ENCODE data around the gene TAC3.
"Not testable (repeated sequence)": the region's sequence is repeated elsewhere in the genome, so short reads cannot be mapped to it uniquely, and the experiment has no call there.

The TAC3 gene
- total RNA-seq, result 0 reads per million in 3 donors

DNA sequence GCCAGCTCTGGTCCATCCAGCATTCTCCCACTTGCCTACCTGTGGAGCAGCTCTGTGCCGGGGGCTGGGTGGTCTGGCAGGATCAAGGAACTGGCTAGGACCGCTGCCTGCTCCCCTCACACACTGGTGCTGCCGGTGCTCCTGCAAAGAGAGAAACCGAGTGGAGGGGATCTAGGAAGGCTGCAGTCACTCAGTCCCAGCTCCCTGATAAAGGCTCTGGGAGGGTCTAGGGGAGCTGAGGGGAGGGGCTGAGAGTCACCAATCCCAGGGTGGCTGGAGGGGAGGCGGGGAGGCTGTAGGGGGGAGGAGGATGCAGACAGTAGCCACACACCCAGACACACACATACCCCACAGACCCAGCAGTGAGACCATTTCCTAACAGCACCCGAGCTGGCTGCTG is at the start of gene TAC3:
Gene TAC3 (minus strand): TSS at position 182 of the 400 bp plus-strand sequence. CDS start 732 bp downstream, outside the sequence.
- Histone ChIP-seq H3K4me1 (ENCODE audit: control insufficient read depth, insufficient read depth, low read length, poor library complexity, severe bottlenecking) (peaks cover 13% of the 10 kb centered on the region), H3K27me3 (replicated peaks; ENCODE audit: control insufficient read depth, insufficient read depth, low read length, poor library complexity, severe bottlenecking) (no peaks in the 10 kb centered on the region), H3K9me3 (ENCODE audit: control insufficient read depth, low read length) (no peaks in the 10 kb centered on the region), H3K4me3 (ENCODE audit: insufficient read depth, low read depth, low read length, poor library complexity, severe bottlenecking) (no peak within 1 kb of the TSS), H3K27ac (ENCODE audit: insufficient read depth, low read length, poor library complexity, severe bottlenecking) (no peak within 1 kb of the TSS), H3K36me3 (ENCODE audit: control insufficient read depth, insufficient read depth, low read length) (no peaks in the 10 kb centered on the region)
- DNase-seq, result no peak

DNA sequence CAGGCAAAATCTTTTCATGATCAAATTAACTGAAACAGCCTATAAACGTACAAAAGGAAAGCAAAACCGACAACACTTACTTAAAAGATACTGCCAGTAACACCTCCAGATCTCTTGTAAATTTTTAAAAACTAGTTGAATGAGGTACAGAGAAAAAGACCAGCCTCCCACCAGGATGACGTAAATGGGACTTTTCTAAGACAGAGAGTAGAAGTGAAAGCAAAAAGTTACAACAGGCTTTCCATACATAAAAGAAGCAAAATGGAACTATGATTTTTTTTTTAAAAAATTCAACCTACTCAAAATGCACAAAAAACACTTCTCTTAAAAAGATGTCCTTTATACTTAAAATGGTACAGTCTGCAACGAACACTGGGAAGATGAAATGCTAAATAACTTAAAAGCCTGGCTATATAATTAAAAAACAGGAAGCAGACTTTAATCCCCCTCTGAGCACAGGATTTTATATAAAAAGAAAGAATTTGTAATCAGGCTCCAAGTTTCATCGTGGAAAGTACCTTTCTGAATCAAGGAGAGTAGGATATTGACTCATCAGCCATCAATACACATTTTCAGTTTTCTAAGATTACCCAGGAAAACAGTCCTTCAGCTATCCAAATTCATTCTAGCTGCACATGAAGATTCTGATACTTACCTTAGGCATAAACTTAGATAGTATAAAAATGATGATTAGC is 47.8 kb upstream of the TAC3 start:
- no peak overlapping the region for H3K4me3 ChIP-seq (ENCODE audit: insufficient read depth, low read depth, low read length, poor library complexity, severe bottlenecking)
- no peaks in the 10 kb centered on the region for H3K27me3 ChIP-seq (replicated peaks; ENCODE audit: control insufficient read depth, insufficient read depth, low read length, poor library complexity, severe bottlenecking)
- no peaks in the 10 kb centered on the region for H3K9me3 ChIP-seq (ENCODE audit: control insufficient read depth, low read length)
- peaks cover 9% of the 10 kb centered on the region for H3K4me1 ChIP-seq (ENCODE audit: control insufficient read depth, insufficient read depth, low read length, poor library complexity, severe bottlenecking)
- peak overlapping the region; percentile 72 for H3K27ac ChIP-seq (ENCODE audit: insufficient read depth, low read length, poor library complexity, severe bottlenecking)
- peaks cover 9% of the 10 kb centered on the region for H3K36me3 ChIP-seq (ENCODE audit: control insufficient read depth, insufficient read depth, low read length)
- DNase-seq, result peak; percentile 11 to 40 (median 24)

DNA sequence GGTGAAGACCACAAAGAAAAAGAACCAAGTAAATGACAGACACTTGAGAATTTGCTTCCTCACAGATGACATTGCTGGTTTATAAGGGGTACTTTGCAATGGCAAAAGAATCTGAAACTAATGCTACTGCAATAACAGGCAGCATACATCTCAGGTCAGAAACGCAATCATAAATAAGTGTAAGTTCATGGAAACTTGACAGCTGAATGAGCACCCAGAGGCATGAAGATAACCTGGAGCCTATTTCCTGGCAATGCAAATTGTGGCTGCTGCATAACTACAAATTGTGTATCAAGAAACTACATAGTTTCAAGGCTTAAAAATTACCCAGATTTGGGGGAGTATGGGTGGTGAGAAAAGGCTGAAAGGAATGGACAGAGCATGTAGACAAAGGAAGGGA is 42.1 kb upstream of the TAC3 start:
- H3K27ac ChIP-seq (ENCODE audit: insufficient read depth, low read length, poor library complexity, severe bottlenecking), result no peak overlapping the region
- no peak overlapping the region for H3K4me3 ChIP-seq (ENCODE audit: insufficient read depth, low read depth, low read length, poor library complexity, severe bottlenecking)
- no peaks in the 10 kb centered on the region for H3K9me3 ChIP-seq (ENCODE audit: control insufficient read depth, low read length)
- H3K27me3 ChIP-seq (replicated peaks; ENCODE audit: control insufficient read depth, insufficient read depth, low read length, poor library complexity, severe bottlenecking), result no peaks in the 10 kb centered on the region
- no peaks in the 10 kb centered on the region for H3K4me1 ChIP-seq (ENCODE audit: control insufficient read depth, insufficient read depth, low read length, poor library complexity, severe bottlenecking)
- peaks cover 9% of the 10 kb centered on the region for H3K36me3 ChIP-seq (ENCODE audit: control insufficient read depth, insufficient read depth, low read length)
- DNase-seq, result no peak

DNA sequence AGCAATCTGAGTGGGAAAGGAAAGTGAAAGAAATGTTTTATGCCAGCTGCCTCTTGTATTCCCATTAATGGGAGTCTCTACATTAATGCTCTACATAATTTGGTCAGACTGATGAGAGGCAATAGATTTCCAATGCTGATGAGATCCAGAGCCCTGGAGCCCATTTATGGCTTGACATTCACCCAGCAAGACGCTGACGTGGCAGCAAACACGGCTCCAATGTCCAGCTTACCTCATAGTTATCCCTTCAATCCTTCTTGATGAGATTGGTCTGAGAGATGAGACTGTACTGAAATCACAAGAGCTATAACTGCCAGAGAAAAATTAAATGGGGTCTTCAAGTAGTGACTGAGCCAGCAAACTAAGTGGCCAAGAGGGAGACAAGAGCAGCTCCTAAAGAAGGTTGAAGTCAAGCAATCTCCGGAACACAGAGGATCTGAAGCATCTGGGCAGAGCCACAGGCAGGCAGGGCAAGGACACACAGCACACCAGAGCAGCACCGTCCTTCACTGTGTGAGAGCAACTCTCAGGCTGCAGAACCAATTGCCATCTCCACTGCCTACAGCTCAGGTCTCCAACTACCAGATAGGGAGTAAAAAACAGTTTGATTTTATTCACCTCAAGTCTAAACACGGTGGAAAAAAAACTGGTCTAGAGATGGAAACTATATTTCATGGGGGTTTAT is 40.9 kb upstream of the TAC3 start:
- DNase-seq, result no peak
- no peaks in the 10 kb centered on the region for H3K4me1 ChIP-seq (ENCODE audit: control insufficient read depth, insufficient read depth, low read length, poor library complexity, severe bottlenecking)
- no peak overlapping the region for H3K4me3 ChIP-seq (ENCODE audit: insufficient read depth, low read depth, low read length, poor library complexity, severe bottlenecking)
- H3K36me3 ChIP-seq (ENCODE audit: control insufficient read depth, insufficient read depth, low read length), result peaks cover 9% of the 10 kb centered on the region
- H3K27ac ChIP-seq (ENCODE audit: insufficient read depth, low read length, poor library complexity, severe bottlenecking), result no peak overlapping the region
- no peaks in the 10 kb centered on the region for H3K27me3 ChIP-seq (replicated peaks; ENCODE audit: control insufficient read depth, insufficient read depth, low read length, poor library complexity, severe bottlenecking)
- H3K9me3 ChIP-seq (ENCODE audit: control insufficient read depth, low read length), result no peaks in the 10 kb centered on the region

DNA sequence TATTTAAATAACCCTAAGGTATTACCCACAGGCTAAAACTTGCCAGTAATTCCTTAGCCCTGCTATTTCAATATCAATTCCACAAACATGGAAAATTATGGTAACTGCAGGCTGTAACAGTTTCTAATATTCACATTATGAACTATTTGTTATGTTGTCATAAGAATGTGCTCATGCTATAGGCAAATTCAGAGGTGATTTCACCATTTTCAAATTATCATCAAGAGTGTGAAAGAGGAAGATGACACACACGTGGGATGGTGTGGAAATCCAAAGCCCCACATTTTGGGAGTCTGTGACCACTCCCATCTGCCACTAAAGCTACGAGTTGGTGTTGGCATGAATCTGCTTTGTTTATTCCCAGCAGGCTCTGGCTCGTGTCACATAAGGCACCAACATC is 39.5 kb upstream of the TAC3 start:
- Histone ChIP-seq H3K27me3 (replicated peaks; ENCODE audit: control insufficient read depth, insufficient read depth, low read length, poor library complexity, severe bottlenecking) (no peaks in the 10 kb centered on the region), H3K4me3 (ENCODE audit: insufficient read depth, low read depth, low read length, poor library complexity, severe bottlenecking) (no peak overlapping the region), H3K9me3 (ENCODE audit: control insufficient read depth, low read length) (no peaks in the 10 kb centered on the region), H3K27ac (ENCODE audit: insufficient read depth, low read length, poor library complexity, severe bottlenecking) (no peak overlapping the region), H3K36me3 (ENCODE audit: control insufficient read depth, insufficient read depth, low read length) (peaks cover 9% of the 10 kb centered on the region), H3K4me1 (ENCODE audit: control insufficient read depth, insufficient read depth, low read length, poor library complexity, severe bottlenecking) (no peaks in the 10 kb centered on the region)
- no peak for DNase-seq

DNA sequence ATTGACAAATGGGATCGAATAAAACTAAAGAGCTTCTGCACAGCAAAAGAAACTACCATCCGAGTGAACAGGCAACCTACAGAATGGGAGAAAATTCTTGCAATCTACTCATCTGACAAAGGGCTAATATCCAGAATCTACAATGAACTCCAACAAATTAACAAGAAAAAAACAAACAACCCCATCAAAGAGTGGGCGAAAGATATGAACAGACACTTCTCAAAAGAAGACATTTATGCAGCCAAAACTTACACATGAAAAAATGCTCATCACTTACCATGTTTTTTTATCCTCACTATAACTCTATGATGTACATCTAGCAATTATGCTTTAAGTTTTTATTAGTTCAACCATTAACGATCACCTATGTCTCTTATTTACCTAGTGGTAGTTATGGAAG is 37.6 kb upstream of the TAC3 start:
- not testable (repeated sequence) for H3K4me1 ChIP-seq (ENCODE audit: control insufficient read depth, insufficient read depth, low read length, poor library complexity, severe bottlenecking); H3K9me3 ChIP-seq (ENCODE audit: control insufficient read depth, low read length); H3K4me3 ChIP-seq (ENCODE audit: insufficient read depth, low read depth, low read length, poor library complexity, severe bottlenecking); H3K27me3 ChIP-seq (replicated peaks; ENCODE audit: control insufficient read depth, insufficient read depth, low read length, poor library complexity, severe bottlenecking); DNase-seq; H3K27ac ChIP-seq (ENCODE audit: insufficient read depth, low read length, poor library complexity, severe bottlenecking); H3K36me3 ChIP-seq (ENCODE audit: control insufficient read depth, insufficient read depth, low read length)

DNA sequence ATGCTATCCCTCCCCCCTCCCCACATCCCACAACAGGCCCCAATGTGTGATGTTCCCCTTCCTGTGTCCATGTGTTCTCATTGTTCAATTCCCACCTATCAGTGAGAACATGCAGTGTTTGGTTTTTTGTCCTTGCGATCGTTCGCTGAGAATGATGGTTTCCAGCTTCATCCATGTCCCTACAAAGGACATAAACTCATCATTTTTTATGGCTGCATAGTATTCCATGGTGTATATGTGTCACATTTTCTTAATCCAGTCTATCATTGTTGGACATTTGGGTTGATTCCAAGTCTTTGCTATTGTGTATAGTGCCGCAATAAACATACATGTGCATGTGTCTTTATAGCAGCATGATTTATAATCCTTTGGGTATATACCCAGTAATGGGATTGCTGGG is 36.8 kb upstream of the TAC3 start:
- not testable (repeated sequence) for H3K9me3 ChIP-seq (ENCODE audit: control insufficient read depth, low read length); H3K27me3 ChIP-seq (replicated peaks; ENCODE audit: control insufficient read depth, insufficient read depth, low read length, poor library complexity, severe bottlenecking); DNase-seq; H3K4me1 ChIP-seq (ENCODE audit: control insufficient read depth, insufficient read depth, low read length, poor library complexity, severe bottlenecking); H3K4me3 ChIP-seq (ENCODE audit: insufficient read depth, low read depth, low read length, poor library complexity, severe bottlenecking); H3K27ac ChIP-seq (ENCODE audit: insufficient read depth, low read length, poor library complexity, severe bottlenecking); H3K36me3 ChIP-seq (ENCODE audit: control insufficient read depth, insufficient read depth, low read length)

DNA sequence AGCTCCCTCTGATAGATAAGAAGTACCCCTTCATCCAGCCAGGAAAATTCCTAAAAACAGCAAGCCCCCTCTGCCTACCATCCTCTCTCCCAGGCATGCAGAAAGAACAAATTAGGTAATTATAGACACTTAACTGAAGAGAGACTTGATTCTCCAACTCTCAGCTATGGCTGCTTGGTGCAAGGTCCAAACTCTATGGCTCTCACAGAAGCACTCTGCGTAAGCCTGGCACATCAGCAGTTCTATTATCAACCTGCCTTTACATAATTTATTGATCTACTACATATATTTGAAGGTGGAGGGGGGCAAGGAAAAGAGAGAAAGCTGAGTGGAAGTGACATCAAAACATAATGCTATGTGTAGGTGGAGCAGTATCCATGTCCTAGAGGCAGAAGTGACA is 34.7 kb upstream of the TAC3 start:
- no peak for DNase-seq
- Histone ChIP-seq H3K36me3 (ENCODE audit: control insufficient read depth, insufficient read depth, low read length) (no peaks in the 10 kb centered on the region), H3K4me3 (ENCODE audit: insufficient read depth, low read depth, low read length, poor library complexity, severe bottlenecking) (no peak overlapping the region), H3K9me3 (ENCODE audit: control insufficient read depth, low read length) (no peaks in the 10 kb centered on the region), H3K4me1 (ENCODE audit: control insufficient read depth, insufficient read depth, low read length, poor library complexity, severe bottlenecking) (peaks cover 3% of the 10 kb centered on the region), H3K27me3 (replicated peaks; ENCODE audit: control insufficient read depth, insufficient read depth, low read length, poor library complexity, severe bottlenecking) (no peaks in the 10 kb centered on the region), H3K27ac (ENCODE audit: insufficient read depth, low read length, poor library complexity, severe bottlenecking) (no peak overlapping the region)

DNA sequence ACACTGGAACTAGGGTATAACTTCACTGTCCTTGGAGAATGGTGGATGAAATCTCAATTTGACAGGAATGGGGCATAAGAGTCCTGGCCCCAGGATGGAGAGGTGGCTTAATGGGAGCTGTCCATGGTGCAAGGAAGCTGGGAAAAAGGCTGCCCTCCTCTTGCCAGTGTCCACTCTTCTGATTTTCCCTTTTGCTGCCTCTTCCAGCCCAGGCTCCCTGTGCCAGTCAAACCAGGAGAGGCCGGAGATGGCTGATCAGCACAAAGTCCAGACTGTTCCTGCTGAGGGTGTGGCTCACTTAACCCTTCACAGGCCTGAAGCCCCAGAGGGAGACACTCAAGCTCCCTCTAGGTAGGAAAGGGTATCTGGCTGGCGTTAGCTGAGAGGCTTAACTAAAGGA is 33.6 kb upstream of the TAC3 start, which contains the start of gene MYO1A:
Gene MYO1A (minus strand): TSS at position 240 of the 400 bp plus-strand sequence. CDS start 1,806 bp downstream, outside the sequence.
- Histone ChIP-seq H3K27me3 (replicated peaks; ENCODE audit: control insufficient read depth, insufficient read depth, low read length, poor library complexity, severe bottlenecking) (no peaks in the 10 kb centered on the region), H3K27ac (ENCODE audit: insufficient read depth, low read length, poor library complexity, severe bottlenecking) (no peak within 1 kb of the TSS), H3K36me3 (ENCODE audit: control insufficient read depth, insufficient read depth, low read length) (no peaks in the 10 kb centered on the region), H3K4me1 (ENCODE audit: control insufficient read depth, insufficient read depth, low read length, poor library complexity, severe bottlenecking) (peaks cover 3% of the 10 kb centered on the region), H3K9me3 (ENCODE audit: control insufficient read depth, low read length) (no peaks in the 10 kb centered on the region), H3K4me3 (ENCODE audit: insufficient read depth, low read depth, low read length, poor library complexity, severe bottlenecking) (no peak within 1 kb of the TSS)
- no peak for DNase-seq

DNA sequence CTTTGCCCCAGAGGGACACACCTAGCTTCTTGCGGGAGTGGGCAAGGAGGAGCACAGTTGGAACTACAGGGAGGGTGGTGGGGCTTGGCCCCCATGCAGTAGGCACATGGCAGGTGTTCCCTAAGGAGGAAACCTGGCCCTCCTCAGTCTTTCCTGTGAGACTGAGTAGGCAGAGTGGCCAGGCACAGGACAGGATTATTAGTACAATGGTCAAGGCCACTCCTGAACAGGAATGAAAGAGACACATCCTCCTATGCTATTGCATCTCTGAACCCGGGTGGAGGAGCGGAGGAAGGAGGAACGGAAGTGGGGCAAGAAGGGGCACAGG is 32.8 kb upstream of the TAC3 start:
- Histone ChIP-seq H3K9me3 (ENCODE audit: control insufficient read depth, low read length) (no peaks in the 10 kb centered on the region), H3K27ac (ENCODE audit: insufficient read depth, low read length, poor library complexity, severe bottlenecking) (no peak overlapping the region), H3K4me3 (ENCODE audit: insufficient read depth, low read depth, low read length, poor library complexity, severe bottlenecking) (no peak overlapping the region), H3K4me1 (ENCODE audit: control insufficient read depth, insufficient read depth, low read length, poor library complexity, severe bottlenecking) (peaks cover 3% of the 10 kb centered on the region), H3K27me3 (replicated peaks; ENCODE audit: control insufficient read depth, insufficient read depth, low read length, poor library complexity, severe bottlenecking) (no peaks in the 10 kb centered on the region), H3K36me3 (ENCODE audit: control insufficient read depth, insufficient read depth, low read length) (no peaks in the 10 kb centered on the region)
- DNase-seq, result no peak

Data from effector memory CD4-positive, alpha-beta T cell (primary cell).